Heart right ventricle (tissue), 16 donors: ENCODE measurements around the gene HCFC1. TPM values are rescaled to one million over a fixed set of nuclear protein-coding genes. Genes with fewer than 3 reads are reported as not detected.

Experiments
- ATAC-seq, 8 donors: fragments of 200-7000 bp; cut with Tn5 transposase; one replicate each; pipeline ENCODE4 v1.9.1; 2020; ENCODE audit warnings: mild to moderate bottlenecking in 8 of 8, moderate library complexity in 8 of 8, moderate number of reproducible peaks in 1 of 8
- DNase-seq, 2 donors: peaks; one replicate each; pipeline ENCODE4 v3.0.0-alpha.2; 2020
- H3K27ac ChIP-seq, 10 donors: fragments of 200-600 bp; sonication (generic) in 2 of 10; one replicate each; pipeline versions ENCODE4 v1.5.0 to v1.8.0; 2020 to 2022; ENCODE audit warnings: mild to moderate bottlenecking in 3 of 10
- H3K27me3 ChIP-seq, 7 donors: fragments of 200-600 bp; one replicate each; pipeline ENCODE4 v1.8.0; 2021 to 2022; ENCODE audit warnings: mild to moderate bottlenecking in 2 of 7
- H3K36me3 ChIP-seq, 9 donors: fragments of 200-600 bp; sonication (generic) in 1 of 9; one replicate each; pipeline versions ENCODE4 v1.5.0 to v1.8.0; 2020 to 2022; ENCODE audit warnings: mild to moderate bottlenecking in 2 of 9
- H3K4me1 ChIP-seq, 9 donors: fragments of 200-600 bp; sonication (generic) in 1 of 9; one replicate each; pipeline versions ENCODE4 v1.5.0 to v1.8.0; 2020 to 2022; ENCODE audit warnings: mild to moderate bottlenecking in 4 of 9
- H3K4me3 ChIP-seq, 10 donors: fragments of 200-600 bp; sonication (generic) in 2 of 10; one replicate each; pipeline versions ENCODE4 v1.5.0 to v1.8.0; 2020 to 2022; ENCODE audit warnings: mild to moderate bottlenecking in 7 of 10, moderate library complexity in 2 of 10
- H3K9me3 ChIP-seq, 11 donors: fragments of 200-600 bp in 10 of 11; sonication (generic) in 2 of 11; one replicate each; pipeline versions ENCODE4 v1.5.0 to v1.8.0; 2013 to 2022; ENCODE audit warnings: mild to moderate bottlenecking in 2 of 11, control low read depth in 1 of 11, moderate library complexity in 1 of 11
- WGBS, 2 donors: extraction: QIAGEN DNeasy Blood & Tissue Kit; methylation state at CpG; one replicate each; pipeline ENCODE4 v1.1.7; 2013; ENCODE audit warnings: inconsistent platforms in 1 of 2; 5-methylcytosine and 5-hydroxymethylcytosine counted together
- intact Hi-C, 10 donors: fragments of 100-400 bp; cut with DNase I; formaldehyde crosslinking; loops; one replicate each; pipeline versions ENCODE4 v1.11.1 to v1.14.2; 2022
- polyA plus RNA-seq, 2 donors: library from polyadenylated mRNA; stranded (reverse); fragments of 200-250 nt; gene quantifications; one replicate each; pipeline ENCODE4 v1.2.3, GENCODE V29; 2013
- total RNA-seq, 10 donors: library from RNA; stranded (reverse); fragmentation: NEBNext Ultra II Directional in 3 of 10; extraction: Animal tissue kit (Norgen Biotek cat#: 25700) in 3 of 10; gene quantifications; one replicate each; pipeline versions ENCODE4 v1.2.1 to v1.2.4, GENCODE V29; 2021 to 2023
- TF ChIP-seq, protein P1 (sequence below), 9 donors: fragments of 200-600 bp; sonication (generic) in 2 of 9; IDR thresholded peaks; one replicate each; pipeline versions ENCODE4 v1.5.0 to v1.8.0; 2021 to 2022; ENCODE audit warnings: antibody characterized with exemption in 9 of 9, mild to moderate bottlenecking in 5 of 9, moderate library complexity in 1 of 9
- donor health status: Arrhythmogenic right ventricular cardiomyopathy.
- donor health status: ischemic (EF 13 %, LVEDD 7.1; RV severe dilation, severe dysfunction).
- donor health status: healthy with polysubstance abuse.
- donor health status: DM: no; HTN: yes; CAD: no.
- donor health status: DM: no; HTN: no; CAD: no.
- donor health status: ischemic (EF 25% LVEDD 6.9; RV normal size, moderate dysfunction).
- donor health status: ischemic (EF 25% LVEDD 5.7; RV mildly dilated, moderate dysfunction).
- donor health status: healthy.
- donor health status: DM: yes; HTN: yes; CAD: no.
- donor health status: Ischemic cardiomyopathy.
- donor health status: ischemic (EF 35%, LVEDD 5.7; RV mildly dilated, moderate dysfunction).
- donor health status: nonischemic (EF 11% LVEDD 7.7; RV severe dilation, severe dysfunction).
- donor health status: DM: yes; HTN: yes; CAD: no.
- donor health status: PGD.
- donor health status: ischemic (EF 29% LVEDD 5.4; RV normal size, mild dysfunction).
- donor health status: nonischemic (EF 23%, LVEDD 6.1; RV moderate dilation, normal function).

The HCFC1 gene
- total and polyA plus RNA-seq, 12 donors = 12.3 to 41.6 (median 31.2) TPM

GRCh38 chrX:153931748-153932147, 39.9 kb downstream of the HCFC1 start:
- ATAC-seq (no peak), DNase-seq (no peak)
- Histone ChIP-seq H3K36me3 (peaks cover 0 to 40% (median 0%) of the 10 kb centered on the region in 9 donors), H3K4me3 (no peak overlapping the region), H3K4me1 (peaks cover 0 to 47% (median 36%) of the 10 kb centered on the region in 9 donors), H3K9me3 (no peaks in the 10 kb centered on the region), H3K27me3 (peaks cover 0 to 14% (median 0%) of the 10 kb centered on the region in 7 donors), H3K27ac (no peak overlapping the region)
- intact Hi-C loops = no loop called here
- 90 to 94% methylated on average over 13 of the region's 13 CpGs for WGBS, 2 donors
- TF ChIP-seq, protein P1, sequence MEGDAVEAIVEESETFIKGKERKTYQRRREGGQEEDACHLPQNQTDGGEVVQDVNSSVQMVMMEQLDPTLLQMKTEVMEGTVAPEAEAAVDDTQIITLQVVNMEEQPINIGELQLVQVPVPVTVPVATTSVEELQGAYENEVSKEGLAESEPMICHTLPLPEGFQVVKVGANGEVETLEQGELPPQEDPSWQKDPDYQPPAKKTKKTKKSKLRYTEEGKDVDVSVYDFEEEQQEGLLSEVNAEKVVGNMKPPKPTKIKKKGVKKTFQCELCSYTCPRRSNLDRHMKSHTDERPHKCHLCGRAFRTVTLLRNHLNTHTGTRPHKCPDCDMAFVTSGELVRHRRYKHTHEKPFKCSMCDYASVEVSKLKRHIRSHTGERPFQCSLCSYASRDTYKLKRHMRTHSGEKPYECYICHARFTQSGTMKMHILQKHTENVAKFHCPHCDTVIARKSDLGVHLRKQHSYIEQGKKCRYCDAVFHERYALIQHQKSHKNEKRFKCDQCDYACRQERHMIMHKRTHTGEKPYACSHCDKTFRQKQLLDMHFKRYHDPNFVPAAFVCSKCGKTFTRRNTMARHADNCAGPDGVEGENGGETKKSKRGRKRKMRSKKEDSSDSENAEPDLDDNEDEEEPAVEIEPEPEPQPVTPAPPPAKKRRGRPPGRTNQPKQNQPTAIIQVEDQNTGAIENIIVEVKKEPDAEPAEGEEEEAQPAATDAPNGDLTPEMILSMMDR (IDR thresholded peaks at IDR 0.05) = no peak

DNA sequence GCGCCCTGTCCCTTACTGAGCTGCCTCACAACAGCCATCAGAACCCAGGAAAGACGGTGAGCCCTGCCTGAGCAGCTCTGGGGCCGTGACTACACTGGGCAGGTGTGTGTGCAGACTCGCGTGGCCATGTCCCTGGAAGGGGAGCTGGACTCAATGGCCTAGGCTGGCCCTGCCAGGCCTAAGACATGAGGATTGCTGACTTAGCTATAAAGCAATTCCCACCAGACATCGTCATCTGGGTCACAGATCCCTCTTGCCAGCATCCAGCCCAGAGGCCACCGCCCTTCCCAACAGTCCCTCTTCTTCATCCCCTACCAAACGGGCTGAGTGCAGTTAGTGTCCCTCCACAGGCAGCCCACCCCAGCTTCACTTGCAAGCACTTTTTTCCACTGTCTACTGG, 40.5 kb downstream of the HCFC1 start:
- 90 to 93% methylated on average over 8 of the region's 8 CpGs for WGBS, 2 donors
- ATAC-seq = no peak
- H3K27me3 ChIP-seq = peaks cover 0 to 17% (median 0%) of the 10 kb centered on the region in 7 donors
- DNase-seq = no peak
- no peak overlapping the region for H3K27ac ChIP-seq
- H3K4me1 ChIP-seq = peaks cover 0 to 52% (median 41%) of the 10 kb centered on the region in 9 donors
- H3K36me3 ChIP-seq = peaks cover 0 to 40% (median 0%) of the 10 kb centered on the region in 9 donors
- H3K9me3 ChIP-seq = no peaks in the 10 kb centered on the region
- TF ChIP-seq, protein P1 (IDR thresholded peaks at IDR 0.05) = no peak
- intact Hi-C loops = no loop called here
- H3K4me3 ChIP-seq = no peak overlapping the region

- WGBS, 2 donors = 87 to 88% methylated on average over 30 to 31 of the region's 31 CpGs
- H3K27ac ChIP-seq = peak overlapping the region in 7 of 10 donors; percentile 23 to 99 (median 75)
- H3K4me1 ChIP-seq = peaks cover 0 to 56% (median 44%) of the 10 kb centered on the region in 9 donors
- TF ChIP-seq, protein P1 (IDR thresholded peaks at IDR 0.05) = no peak
- H3K4me3 ChIP-seq = no peak overlapping the region
- peaks cover 0 to 40% (median 0%) of the 10 kb centered on the region in 9 donors for H3K36me3 ChIP-seq
- peaks cover 0 to 16% (median 0%) of the 10 kb centered on the region in 7 donors for H3K27me3 ChIP-seq
- ATAC-seq = no peak
- intact Hi-C loops = no loop called here
- no peak for DNase-seq
- H3K9me3 ChIP-seq = no peaks in the 10 kb centered on the region
These were observed 41.4 kb downstream of the HCFC1 start for GRCh38 chrX:153930011-153930910.

DNA sequence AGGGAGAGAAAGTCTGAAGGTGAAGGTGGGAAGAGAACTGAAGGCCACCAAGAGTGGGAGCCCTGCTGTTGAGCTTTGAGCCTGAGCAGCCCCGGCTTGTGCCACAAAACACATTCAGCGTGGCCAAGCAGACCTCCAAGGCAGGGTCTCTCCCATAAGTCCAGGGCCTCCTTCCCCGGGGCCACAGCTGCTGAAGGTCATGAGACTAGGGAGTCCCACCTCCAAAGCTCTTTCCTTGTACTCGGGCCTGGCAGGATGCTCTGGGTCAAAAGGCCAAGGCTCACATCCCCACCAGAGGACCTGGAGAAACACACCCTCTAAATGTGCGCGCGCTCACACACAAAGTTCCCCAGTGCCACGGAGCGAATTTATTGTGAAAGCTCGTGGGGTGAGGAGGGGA, 42.0 kb downstream of the HCFC1 start:
- Histone ChIP-seq H3K4me1 (peaks cover 0 to 61% (median 43%) of the 10 kb centered on the region in 9 donors), H3K36me3 (peaks cover 0 to 40% (median 0%) of the 10 kb centered on the region in 9 donors), H3K4me3 (peak overlapping the region in 3 of 10 donors; percentile 40 to 47 (median 41)), H3K27ac (peak overlapping the region in 9 of 10 donors; percentile 28 to 99 (median 72)), H3K9me3 (no peaks in the 10 kb centered on the region), H3K27me3 (peaks cover 0 to 22% (median 0%) of the 10 kb centered on the region in 7 donors)
- WGBS, 2 donors = 72 to 79% methylated on average over 10 of the region's 10 CpGs
- intact Hi-C loops = loop anchor here in 4 of 10 donors (10.0 kb wide), 2 partner anchors 115 to 135 kb away; partner anchors contain the start of genes IDH3G (in 3 of the 4) and SSR4 (in 3 of the 4)
- ATAC-seq (no peak), DNase-seq (no peak)
- TF ChIP-seq, protein P1 (IDR thresholded peaks at IDR 0.05) = no peak
